OCI-LY1 (cell line): ENCODE data around the gene OR4S2.

ENCODE experiments used
- H2AFZ ChIP-seq: fragments of 200-600 bp; sonication (generic), shearing (Covaris generic); 2 replicates; pipeline ENCODE4 v1.6.0; 2014; ENCODE audit warnings: antibody characterized with exemption, mild to moderate bottlenecking, low read length
- H3F3A ChIP-seq: fragments of 200-600 bp; sonication (generic), shearing (Covaris generic); 2 replicates; pipeline ENCODE4 v1.6.0; 2014; ENCODE audit warnings: mild to moderate bottlenecking, antibody characterized with exemption, low read length, moderate library complexity; ENCODE audit not compliant: insufficient read depth
- H3K27ac ChIP-seq: fragments of 200-600 bp; sonication (generic); 2 replicates; pipeline ENCODE4 v1.5.1; 2014; ENCODE audit warnings: low read length, mixed run types, mild to moderate bottlenecking, low read depth; ENCODE audit not compliant: poor library complexity, severe bottlenecking
- H3K27me3 ChIP-seq: fragments of 200-600 bp; sonication (generic); 2 replicates; pipeline ENCODE4 v1.6.0; 2014; ENCODE audit warnings: antibody characterized with exemption, mild to moderate bottlenecking, low read length, moderate library complexity; ENCODE audit not compliant: insufficient read depth
- H3K36me3 ChIP-seq: fragments of 200-600 bp; sonication (generic); 2 replicates; pipeline ENCODE4 v1.6.1; 2014; ENCODE audit warnings: mild to moderate bottlenecking, antibody characterized with exemption, low read length, moderate library complexity, mixed read lengths; ENCODE audit not compliant: insufficient read depth
- H3K4me1 ChIP-seq: fragments of 200-600 bp; sonication (generic); 2 replicates; pipeline ENCODE4 v1.5.1; 2014; ENCODE audit warnings: mild to moderate bottlenecking, low read length, moderate library complexity; ENCODE audit not compliant: insufficient read depth, severe bottlenecking
- H3K4me2 ChIP-seq: fragments of 200-600 bp; sonication (generic), shearing (Covaris generic); 2 replicates; pipeline ENCODE4 v1.6.1; 2014; ENCODE audit warnings: low read length
- H3K4me3 ChIP-seq: fragments of 200-600 bp; sonication (generic); 2 replicates; pipeline ENCODE4 v1.5.1; 2014; ENCODE audit warnings: low read length, low read depth, mild to moderate bottlenecking, mixed read lengths; ENCODE audit not compliant: poor library complexity, severe bottlenecking
- H3K79me2 ChIP-seq: fragments of 200-600 bp; shearing (Covaris generic); 2 replicates; pipeline ENCODE4 v1.6.1; 2016; ENCODE audit warnings: mixed run types, low read length, mixed read lengths; ENCODE audit not compliant: insufficient read depth
- H3K9ac ChIP-seq: fragments of 200-600 bp; sonication (generic), shearing (Covaris generic); 2 replicates; pipeline ENCODE4 v1.6.1; 2014; ENCODE audit warnings: mild to moderate bottlenecking, low read length, mixed read lengths
- H3K9me2 ChIP-seq: fragments of 200-600 bp; sonication (generic), shearing (Covaris generic); 2 replicates; pipeline ENCODE4 v1.6.1; 2014; ENCODE audit warnings: low read depth, mild to moderate bottlenecking, low read length, mixed read lengths
- H3K9me3 ChIP-seq: fragments of 200-600 bp; shearing (Covaris generic); 2 replicates; pipeline ENCODE4 v1.6.1; 2014; ENCODE audit warnings: low read length, mixed read lengths
- H4K20me1 ChIP-seq: fragments of 200-600 bp; sonication (generic), shearing (Covaris generic); 2 replicates; pipeline ENCODE4 v1.6.0; 2016; ENCODE audit warnings: mild to moderate bottlenecking, low read length; ENCODE audit not compliant: insufficient read depth
- EZH2 ChIP-seq: fragments of 200-600 bp; sonication (generic), shearing (Covaris generic); IDR thresholded peaks from 2 replicates; pipeline ENCODE4 v1.8.0; 2017; ENCODE audit warnings: borderline replicate concordance, mixed run types, mild to moderate bottlenecking, antibody characterized with exemption, low read length, moderate library complexity, mixed read lengths
- TF ChIP-seq, protein P1 (sequence below): fragments of 200-600 bp; sonication (generic), shearing (Covaris generic); IDR thresholded peaks from 2 replicates; pipeline ENCODE4 v1.5.1; 2017; ENCODE audit warnings: mild to moderate bottlenecking, antibody characterized with exemption, low read length, moderate library complexity, mixed read lengths

Gene OR4S2

DNA sequence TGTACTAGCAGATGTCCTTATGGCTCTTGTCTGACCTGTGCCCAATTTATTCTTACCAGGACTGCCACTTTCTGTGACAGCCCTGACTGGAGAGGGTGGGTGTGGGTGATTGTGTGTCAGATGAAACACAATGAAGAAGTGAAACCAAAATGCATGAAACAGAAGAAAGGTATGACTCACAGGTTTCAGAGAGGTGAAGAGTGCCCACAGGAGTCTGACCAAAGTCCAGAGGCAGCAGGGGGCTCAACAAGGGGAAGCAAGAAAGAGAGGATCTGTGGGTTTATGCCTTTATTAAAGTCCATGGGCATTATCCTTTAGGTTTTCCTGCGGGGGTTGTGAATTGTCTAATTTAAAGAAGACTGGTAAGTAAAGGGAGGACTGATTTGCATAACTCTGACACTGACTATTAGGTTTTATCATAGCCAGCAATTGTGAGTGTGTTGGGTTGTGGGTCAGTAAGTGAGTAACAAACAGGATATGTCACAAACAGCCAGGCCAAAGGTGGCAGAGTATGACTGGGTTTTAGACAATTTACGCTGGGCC, 10.0 kb downstream of the OR4S2 start:
- TF ChIP-seq, protein P1, sequence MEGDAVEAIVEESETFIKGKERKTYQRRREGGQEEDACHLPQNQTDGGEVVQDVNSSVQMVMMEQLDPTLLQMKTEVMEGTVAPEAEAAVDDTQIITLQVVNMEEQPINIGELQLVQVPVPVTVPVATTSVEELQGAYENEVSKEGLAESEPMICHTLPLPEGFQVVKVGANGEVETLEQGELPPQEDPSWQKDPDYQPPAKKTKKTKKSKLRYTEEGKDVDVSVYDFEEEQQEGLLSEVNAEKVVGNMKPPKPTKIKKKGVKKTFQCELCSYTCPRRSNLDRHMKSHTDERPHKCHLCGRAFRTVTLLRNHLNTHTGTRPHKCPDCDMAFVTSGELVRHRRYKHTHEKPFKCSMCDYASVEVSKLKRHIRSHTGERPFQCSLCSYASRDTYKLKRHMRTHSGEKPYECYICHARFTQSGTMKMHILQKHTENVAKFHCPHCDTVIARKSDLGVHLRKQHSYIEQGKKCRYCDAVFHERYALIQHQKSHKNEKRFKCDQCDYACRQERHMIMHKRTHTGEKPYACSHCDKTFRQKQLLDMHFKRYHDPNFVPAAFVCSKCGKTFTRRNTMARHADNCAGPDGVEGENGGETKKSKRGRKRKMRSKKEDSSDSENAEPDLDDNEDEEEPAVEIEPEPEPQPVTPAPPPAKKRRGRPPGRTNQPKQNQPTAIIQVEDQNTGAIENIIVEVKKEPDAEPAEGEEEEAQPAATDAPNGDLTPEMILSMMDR = no peak
- no peak for TF ChIP-seq EZH2
- H3K36me3 ChIP-seq = no peaks in the 10 kb centered on the region
- H3K27me3 ChIP-seq = no peaks in the 10 kb centered on the region
- H3F3A ChIP-seq = no peaks in the 10 kb centered on the region
- no peak overlapping the region for H3K4me3 ChIP-seq
- H3K4me2 ChIP-seq = no peak overlapping the region
- H3K79me2 ChIP-seq = no peaks in the 10 kb centered on the region
- H3K9ac ChIP-seq = no peak overlapping the region
- no peaks in the 10 kb centered on the region for H3K4me1 ChIP-seq
- no peaks in the 10 kb centered on the region for H3K9me2 ChIP-seq
- H2AFZ ChIP-seq = no peak overlapping the region
- no peak overlapping the region for H3K27ac ChIP-seq
- H3K9me3 ChIP-seq = no peaks in the 10 kb centered on the region
- H4K20me1 ChIP-seq = no peaks in the 10 kb centered on the region

DNA sequence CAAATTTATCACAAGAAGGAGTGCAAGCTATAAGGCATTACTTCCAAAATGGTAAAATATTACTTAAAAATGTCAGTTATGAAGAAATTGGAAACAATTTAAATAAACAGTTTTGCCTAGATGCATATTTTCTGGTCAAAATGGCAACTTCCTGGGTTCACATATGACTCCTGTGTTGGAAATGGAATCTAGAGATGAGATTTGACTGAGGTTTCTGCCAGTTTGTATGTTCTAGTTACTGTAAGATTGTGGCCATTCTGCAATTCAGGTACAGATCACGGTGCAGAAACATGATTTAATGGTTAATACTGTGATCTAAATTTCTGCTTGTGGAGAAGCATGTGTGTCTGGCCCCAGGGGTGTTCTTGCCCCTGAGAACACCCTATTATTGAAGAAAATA, 10.5 kb downstream of the OR4S2 start:
- Histone ChIP-seq H3K4me3 (no peak overlapping the region), H3K79me2 (no peaks in the 10 kb centered on the region), H3K4me2 (no peak overlapping the region), H3K9me3 (no peaks in the 10 kb centered on the region), H3K27ac (no peak overlapping the region), H3K9ac (no peak overlapping the region), H3F3A (no peaks in the 10 kb centered on the region), H3K9me2 (no peaks in the 10 kb centered on the region), H3K36me3 (no peaks in the 10 kb centered on the region), H2AFZ (no peak overlapping the region), H3K4me1 (no peaks in the 10 kb centered on the region), H4K20me1 (no peaks in the 10 kb centered on the region), H3K27me3 (no peaks in the 10 kb centered on the region)
- TF ChIP-seq, protein P1 = no peak
- no peak for TF ChIP-seq EZH2

DNA sequence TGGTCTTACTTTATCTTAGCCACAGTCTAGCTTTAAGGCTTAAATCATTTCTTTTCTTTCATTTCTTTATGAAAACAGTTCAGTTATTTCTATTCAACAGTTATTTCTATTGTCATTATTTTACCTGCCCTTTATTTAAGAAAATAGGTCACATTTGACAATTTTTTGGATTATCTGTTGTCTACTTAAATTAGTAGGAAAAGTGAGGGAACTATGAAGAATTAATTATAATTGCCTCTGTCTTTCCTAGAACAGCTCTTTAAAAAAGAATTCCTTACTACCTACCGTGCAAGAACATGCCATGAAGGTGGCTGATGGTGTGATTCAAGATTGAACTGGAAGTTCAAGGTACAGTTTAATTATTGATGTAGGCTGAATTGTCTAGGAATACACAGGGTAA, 13.8 kb downstream of the OR4S2 start, which contains the start of gene OR4C6:
Gene OR4C6 (plus strand): TSS at position 301 of the 400 bp plus-strand sequence. CDS start 2,966 bp downstream, outside the sequence.
- H3F3A ChIP-seq = no peaks in the 10 kb centered on the region
- H2AFZ ChIP-seq = no peak within 1 kb of the TSS
- no peaks in the 10 kb centered on the region for H3K79me2 ChIP-seq
- no peak within 1 kb of the TSS for H3K4me2 ChIP-seq
- no peaks in the 10 kb centered on the region for H3K36me3 ChIP-seq
- no peaks in the 10 kb centered on the region for H3K27me3 ChIP-seq
- H3K27ac ChIP-seq = no peak within 1 kb of the TSS
- H3K4me1 ChIP-seq = no peaks in the 10 kb centered on the region
- H3K9me3 ChIP-seq = no peaks in the 10 kb centered on the region
- H4K20me1 ChIP-seq = no peaks in the 10 kb centered on the region
- TF ChIP-seq, protein P1 = no peak
- no peak for TF ChIP-seq EZH2
- no peak within 1 kb of the TSS for H3K9ac ChIP-seq
- no peak within 1 kb of the TSS for H3K4me3 ChIP-seq
- no peaks in the 10 kb centered on the region for H3K9me2 ChIP-seq
